Measurements from ENCODE around the gene DDX27.

DNA sequence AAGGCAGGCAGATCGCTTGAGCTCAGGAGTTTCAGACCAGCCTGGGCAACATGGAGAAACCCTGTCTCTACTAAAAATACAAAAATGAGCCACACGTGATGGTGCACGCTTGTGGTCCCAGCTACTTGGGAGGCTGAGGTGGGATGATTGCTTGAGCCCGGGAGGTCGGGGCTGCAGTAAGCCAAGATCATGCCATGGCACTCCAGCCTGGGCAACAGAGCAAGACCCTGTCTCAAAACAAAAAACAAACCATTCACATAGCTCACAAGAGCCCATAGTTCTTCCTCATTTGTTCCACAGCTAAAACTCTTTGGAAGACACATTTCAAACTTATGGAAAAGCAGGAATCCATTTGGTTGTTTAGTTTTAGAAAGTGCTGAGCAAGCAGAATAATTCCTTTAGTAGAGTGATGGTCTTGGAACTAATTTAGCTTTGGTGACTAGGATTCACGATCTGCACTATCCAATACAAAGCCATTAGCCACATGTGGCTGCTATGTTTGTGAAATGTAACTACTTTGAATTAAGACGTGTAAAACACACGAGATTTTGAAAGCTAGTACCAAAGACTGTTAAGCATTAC is 54.6 kb downstream of the DDX27 start:
- TF ChIP-seq, protein P1, sequence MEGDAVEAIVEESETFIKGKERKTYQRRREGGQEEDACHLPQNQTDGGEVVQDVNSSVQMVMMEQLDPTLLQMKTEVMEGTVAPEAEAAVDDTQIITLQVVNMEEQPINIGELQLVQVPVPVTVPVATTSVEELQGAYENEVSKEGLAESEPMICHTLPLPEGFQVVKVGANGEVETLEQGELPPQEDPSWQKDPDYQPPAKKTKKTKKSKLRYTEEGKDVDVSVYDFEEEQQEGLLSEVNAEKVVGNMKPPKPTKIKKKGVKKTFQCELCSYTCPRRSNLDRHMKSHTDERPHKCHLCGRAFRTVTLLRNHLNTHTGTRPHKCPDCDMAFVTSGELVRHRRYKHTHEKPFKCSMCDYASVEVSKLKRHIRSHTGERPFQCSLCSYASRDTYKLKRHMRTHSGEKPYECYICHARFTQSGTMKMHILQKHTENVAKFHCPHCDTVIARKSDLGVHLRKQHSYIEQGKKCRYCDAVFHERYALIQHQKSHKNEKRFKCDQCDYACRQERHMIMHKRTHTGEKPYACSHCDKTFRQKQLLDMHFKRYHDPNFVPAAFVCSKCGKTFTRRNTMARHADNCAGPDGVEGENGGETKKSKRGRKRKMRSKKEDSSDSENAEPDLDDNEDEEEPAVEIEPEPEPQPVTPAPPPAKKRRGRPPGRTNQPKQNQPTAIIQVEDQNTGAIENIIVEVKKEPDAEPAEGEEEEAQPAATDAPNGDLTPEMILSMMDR (IDR thresholded peaks at IDR 0.05): no peak
- TF ChIP-seq POLR2A (IDR thresholded peaks at IDR 0.05) (no peak), EP300 (IDR thresholded peaks at IDR 0.05) (no peak)

Data from ovary (tissue), 3 donors.